CD8-positive, alpha-beta memory T cell (primary cell): ENCODE results near the gene OSBPL10. TPM values are rescaled to one million over a fixed set of nuclear protein-coding genes. Genes with fewer than 3 reads are reported as not detected.
"Not testable (repeated sequence)": the region's sequence is repeated elsewhere in the genome, so short reads cannot be mapped to it uniquely, and the experiment has no call there.

Experiments used
- CTCF ChIA-PET: fragments of 350-600 bp; sonication (Branson Sonifier 250); formaldehyde crosslinking; loops from one replicate; lab custom pipeline; 2021; ENCODE audit warnings: antibody characterized with exemption; lab: Charles Lee
- POLR2A ChIA-PET: fragments of 350-600 bp; sonication (Branson Sonifier 250); formaldehyde crosslinking; loops from one replicate; lab custom pipeline; 2021; ENCODE audit warnings: antibody characterized with exemption; lab: Charles Lee
- DNase-seq, 5 donors: peaks; one replicate each; pipeline versions ENCODE4 v3.0.0 to v3.0.0-alpha.2; 2020 to 2022; ENCODE audit warnings: mixed read lengths in 1 of 5
- H3K27ac ChIP-seq: one replicate; pipeline ENCODE4 v1.7.0; 2013; ENCODE audit warnings: low read depth, mild to moderate bottlenecking, low read length, moderate library complexity
- H3K27me3 ChIP-seq: 2 replicates; pipeline ENCODE4 v1.7.0; 2013; ENCODE audit warnings: low read length, mild to moderate bottlenecking; ENCODE audit not compliant: insufficient read depth, poor library complexity, severe bottlenecking
- H3K36me3 ChIP-seq: 2 replicates; pipeline ENCODE4 v1.7.0; 2013; ENCODE audit warnings: mild to moderate bottlenecking, low read length, moderate library complexity; ENCODE audit not compliant: insufficient read depth
- H3K4me1 ChIP-seq: 2 replicates; pipeline ENCODE4 v1.7.0; 2013; ENCODE audit warnings: mild to moderate bottlenecking, low read length, moderate library complexity; ENCODE audit not compliant: insufficient read depth
- H3K4me3 ChIP-seq: 2 replicates; pipeline ENCODE4 v1.7.0; 2013; ENCODE audit warnings: mild to moderate bottlenecking, low read length
- H3K9me3 ChIP-seq: 2 replicates; pipeline ENCODE4 v1.7.0; 2013; ENCODE audit warnings: mild to moderate bottlenecking, low read length
- H3K27ac Mint-ChIP-seq, 8 donors: one replicate each; pipeline ENCODE4 v1.8.0; 2020 to 2021; ENCODE audit warnings: mixed read lengths in 8 of 8, mild to moderate bottlenecking in 6 of 8, inconsistent platforms in 3 of 8, moderate library complexity in 3 of 8
- H3K27me3 Mint-ChIP-seq, 2 donors: one replicate each; pipeline ENCODE4 v1.8.0; 2020 to 2021; ENCODE audit warnings: mixed read lengths in 2 of 2, mild to moderate bottlenecking in 1 of 2, moderate library complexity in 1 of 2
- H3K36me3 Mint-ChIP-seq, 3 donors: one replicate each; pipeline ENCODE4 v1.8.0; 2020 to 2021; ENCODE audit warnings: mixed read lengths in 3 of 3, inconsistent platforms in 1 of 3, mild to moderate bottlenecking in 1 of 3
- H3K4me1 Mint-ChIP-seq, 3 donors: one replicate each; pipeline ENCODE4 v1.8.0; 2020 to 2021; ENCODE audit warnings: mixed read lengths in 3 of 3, inconsistent platforms in 1 of 3, mild to moderate bottlenecking in 1 of 3
- H3K4me3 Mint-ChIP-seq, 7 donors: one replicate each; pipeline ENCODE4 v1.8.0; 2020 to 2021; ENCODE audit warnings: mixed read lengths in 7 of 7, mild to moderate bottlenecking in 6 of 7, moderate library complexity in 4 of 7, inconsistent platforms in 2 of 7
- H3K9me3 Mint-ChIP-seq, 5 donors: one replicate each; pipeline ENCODE4 v1.8.0; 2020 to 2022; ENCODE audit warnings: mixed read lengths in 5 of 5, mild to moderate bottlenecking in 3 of 5, moderate library complexity in 2 of 5, inconsistent platforms in 1 of 5
- polyA plus RNA-seq: library from polyadenylated mRNA; unstranded; fragments of 300-500 nt; fragmentation: Illumina TruSeq; gene quantifications from one replicate; pipeline ENCODE4 v1.2.3, GENCODE V29; 2021
- total RNA-seq, 2 experiments: library from RNA; stranded (reverse); gene quantifications; one replicate each; pipeline ENCODE4 v1.2.3, GENCODE V29; 2021

OSBPL10 gene
- total and polyA plus RNA-seq, 3 experiments from 2014 or later, result 0.12 to 3.0 (median 2.6) TPM

- H3K4me1 ChIP-seq, H3K9me3 Mint-ChIP-seq, H3K4me3 ChIP-seq, H3K9me3 ChIP-seq, H3K27ac ChIP-seq, H3K36me3 ChIP-seq, H3K4me3 Mint-ChIP-seq, H3K4me1 Mint-ChIP-seq, DNase-seq, POLR2A ChIA-PET, H3K36me3 Mint-ChIP-seq, CTCF ChIA-PET, H3K27me3 ChIP-seq, H3K27ac Mint-ChIP-seq: not testable (repeated sequence)
- H3K27me3 Mint-ChIP-seq, result peaks cover 10 to 45% of the 10 kb centered on the region in 2 donors
Measured at GRCh38 chr3:31782306-31782705, 198.8 kb downstream of the OSBPL10 start.

DNA sequence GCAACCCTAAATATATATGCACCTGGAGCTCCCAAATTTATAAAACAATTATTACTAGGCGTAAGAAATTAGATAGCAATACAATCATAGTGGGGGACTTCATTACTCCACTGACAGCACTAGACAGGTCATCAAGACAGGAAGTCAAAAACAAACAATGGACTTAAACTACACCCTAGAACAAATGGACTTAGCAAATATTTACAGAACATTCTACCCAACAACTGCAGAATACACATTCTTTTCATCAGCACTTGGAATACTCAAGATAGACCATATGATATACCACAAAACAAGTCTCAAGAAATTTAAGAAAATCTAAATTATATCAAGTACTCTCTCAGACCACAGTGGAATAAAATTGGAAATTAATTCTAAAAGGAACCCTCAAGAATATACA is 201.5 kb downstream of the OSBPL10 start:
- H3K4me3 Mint-ChIP-seq, result no peak overlapping the region
- Histone ChIP-seq H3K9me3 (no peaks in the 10 kb centered on the region), H3K27me3 (no peaks in the 10 kb centered on the region), H3K27ac (no peak overlapping the region), H3K4me3 (no peak overlapping the region), H3K4me1 (no peaks in the 10 kb centered on the region), H3K36me3 (no peaks in the 10 kb centered on the region)
- no peak overlapping the region for H3K27ac Mint-ChIP-seq
- H3K36me3 Mint-ChIP-seq, result no peaks in the 10 kb centered on the region
- CTCF ChIA-PET, result no interaction called here
- peaks cover 15 to 58% of the 10 kb centered on the region in 2 donors for H3K27me3 Mint-ChIP-seq
- peaks cover 0 to 6% (median 3%) of the 10 kb centered on the region in 5 donors for H3K9me3 Mint-ChIP-seq
- DNase-seq, result no peak
- H3K4me1 Mint-ChIP-seq, result no peaks in the 10 kb centered on the region
- POLR2A ChIA-PET, result no interaction called here

DNA sequence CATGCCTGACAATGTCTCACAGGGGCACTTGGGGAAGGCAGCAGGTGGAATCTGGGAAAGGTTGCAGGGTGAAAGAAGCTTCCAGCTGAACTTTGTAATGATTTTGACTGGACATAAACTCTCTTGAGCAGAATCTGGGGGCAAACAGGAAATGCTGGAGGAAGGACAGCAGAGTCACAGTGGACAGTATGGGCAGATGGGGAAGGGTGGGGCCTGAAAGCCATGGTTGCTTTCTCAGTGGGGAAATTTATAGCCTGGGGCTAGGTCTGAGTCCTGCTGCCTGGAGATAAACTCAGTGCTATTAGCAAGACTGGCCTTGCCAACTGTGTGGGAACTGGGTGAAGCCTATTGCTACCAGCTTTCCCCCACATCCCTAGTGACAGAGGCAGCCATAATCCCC is 203.2 kb downstream of the OSBPL10 start:
- H3K27me3 ChIP-seq, result no peaks in the 10 kb centered on the region
- H3K4me3 ChIP-seq, result no peak overlapping the region
- DNase-seq, result no peak
- peaks cover 0 to 6% (median 4%) of the 10 kb centered on the region in 5 donors for H3K9me3 Mint-ChIP-seq
- no peaks in the 10 kb centered on the region for H3K36me3 ChIP-seq
- H3K27ac ChIP-seq, result no peak overlapping the region
- H3K4me1 Mint-ChIP-seq, result no peaks in the 10 kb centered on the region
- no peaks in the 10 kb centered on the region for H3K4me1 ChIP-seq
- CTCF ChIA-PET, result interaction anchor here (1.3 kb wide), 1 partner anchor 9 kb away, joined by 3 read pairs; no protein-coding TSS in a partner anchor
- POLR2A ChIA-PET, result no interaction called here
- no peaks in the 10 kb centered on the region for H3K36me3 Mint-ChIP-seq
- peaks cover 19 to 66% of the 10 kb centered on the region in 2 donors for H3K27me3 Mint-ChIP-seq
- H3K4me3 Mint-ChIP-seq, result no peak overlapping the region
- peak overlapping the region in 1 of 8 donors; percentile 17 for H3K27ac Mint-ChIP-seq
- H3K9me3 ChIP-seq, result no peaks in the 10 kb centered on the region

DNA sequence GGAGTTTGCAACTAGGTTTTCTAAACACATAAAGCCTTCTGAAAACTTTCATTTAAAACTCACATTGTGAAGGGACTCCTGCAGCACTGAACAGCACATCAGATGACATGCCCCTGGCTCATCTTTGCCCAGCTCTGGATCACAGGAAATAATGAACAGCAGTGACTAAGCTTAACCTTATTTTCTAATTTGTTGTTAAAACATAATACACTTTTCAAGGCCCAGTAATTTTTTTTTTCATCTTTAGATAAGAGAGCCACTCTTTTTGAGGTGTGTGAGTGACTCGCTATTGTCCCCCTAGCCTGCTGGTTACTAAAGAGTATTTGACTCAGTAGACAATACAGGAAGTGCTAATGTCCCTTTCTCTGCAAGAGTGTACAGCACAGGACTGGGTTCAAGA is 204.0 kb downstream of the OSBPL10 start:
- ChIA-PET CTCF (interaction anchor here (1.3 kb wide), 1 partner anchor 8 kb away, joined by 3 read pairs; no protein-coding TSS in a partner anchor), POLR2A (no interaction called here)
- no peak for DNase-seq
- no peak overlapping the region for H3K4me3 Mint-ChIP-seq
- H3K9me3 Mint-ChIP-seq, result peaks cover 0 to 6% (median 4%) of the 10 kb centered on the region in 5 donors
- peaks cover 18 to 62% of the 10 kb centered on the region in 2 donors for H3K27me3 Mint-ChIP-seq
- no peaks in the 10 kb centered on the region for H3K36me3 ChIP-seq
- H3K27ac Mint-ChIP-seq, result no peak overlapping the region
- no peak overlapping the region for H3K4me3 ChIP-seq
- no peaks in the 10 kb centered on the region for H3K27me3 ChIP-seq
- H3K4me1 Mint-ChIP-seq, result no peaks in the 10 kb centered on the region
- H3K27ac ChIP-seq, result no peak overlapping the region
- no peaks in the 10 kb centered on the region for H3K9me3 ChIP-seq
- H3K4me1 ChIP-seq, result no peaks in the 10 kb centered on the region
- no peaks in the 10 kb centered on the region for H3K36me3 Mint-ChIP-seq

DNA sequence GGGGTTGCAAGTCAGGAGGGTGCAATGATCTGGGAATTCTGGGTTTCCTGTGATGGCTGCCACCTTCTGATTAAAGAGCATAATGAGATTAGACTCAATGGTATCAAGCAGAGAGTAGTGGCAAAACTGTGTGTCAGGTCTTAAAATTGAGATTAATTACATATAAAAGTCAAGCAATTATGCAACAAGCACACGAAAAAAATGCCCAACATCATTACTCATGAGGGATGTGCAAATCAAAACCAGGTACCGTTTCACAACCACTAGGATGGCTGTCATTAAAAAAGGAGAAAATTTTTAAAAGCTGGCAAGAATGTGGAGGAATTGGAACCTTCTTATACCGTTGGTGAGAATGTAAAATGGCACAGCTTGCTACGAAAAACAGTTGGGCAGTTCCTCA is 205.0 kb downstream of the OSBPL10 start:
- no peaks in the 10 kb centered on the region for H3K9me3 ChIP-seq
- Mint-ChIP-seq H3K4me1 (no peaks in the 10 kb centered on the region), H3K27ac (no peak overlapping the region), H3K9me3 (peaks cover 0 to 6% (median 4%) of the 10 kb centered on the region in 5 donors), H3K36me3 (no peaks in the 10 kb centered on the region), H3K4me3 (no peak overlapping the region), H3K27me3 (peaks cover 17 to 56% of the 10 kb centered on the region in 2 donors)
- no peak for DNase-seq
- no peak overlapping the region for H3K4me3 ChIP-seq
- H3K27ac ChIP-seq, result no peak overlapping the region
- no peaks in the 10 kb centered on the region for H3K36me3 ChIP-seq
- H3K27me3 ChIP-seq, result no peaks in the 10 kb centered on the region
- POLR2A ChIA-PET, result no interaction called here
- CTCF ChIA-PET, result no interaction called here
- no peaks in the 10 kb centered on the region for H3K4me1 ChIP-seq

GRCh38 chr3:31775383-31775782 is 205.7 kb downstream of the OSBPL10 start:
- no peaks in the 10 kb centered on the region for H3K36me3 ChIP-seq
- Mint-ChIP-seq H3K4me1 (no peaks in the 10 kb centered on the region), H3K27ac (no peak overlapping the region), H3K9me3 (peaks cover 0 to 6% (median 4%) of the 10 kb centered on the region in 5 donors), H3K27me3 (peaks cover 13 to 50% of the 10 kb centered on the region in 2 donors), H3K4me3 (no peak overlapping the region), H3K36me3 (no peaks in the 10 kb centered on the region)
- no peaks in the 10 kb centered on the region for H3K4me1 ChIP-seq
- POLR2A ChIA-PET, result no interaction called here
- H3K27ac ChIP-seq, result no peak overlapping the region
- no peaks in the 10 kb centered on the region for H3K27me3 ChIP-seq
- no peaks in the 10 kb centered on the region for H3K9me3 ChIP-seq
- CTCF ChIA-PET, result no interaction called here
- DNase-seq, result no peak
- H3K4me3 ChIP-seq, result no peak overlapping the region

GRCh38 chr3:31772758-31773473 is 208.1 kb downstream of the OSBPL10 start:
- Histone ChIP-seq H3K27ac (no peak overlapping the region), H3K4me3 (no peak overlapping the region), H3K27me3 (no peaks in the 10 kb centered on the region), H3K9me3 (no peaks in the 10 kb centered on the region), H3K4me1 (no peaks in the 10 kb centered on the region), H3K36me3 (no peaks in the 10 kb centered on the region)
- peaks cover 0 to 2% (median 0%) of the 10 kb centered on the region in 3 donors for H3K4me1 Mint-ChIP-seq
- DNase-seq, result no peak
- peaks cover 10 to 35% of the 10 kb centered on the region in 2 donors for H3K27me3 Mint-ChIP-seq
- H3K36me3 Mint-ChIP-seq, result no peaks in the 10 kb centered on the region
- POLR2A ChIA-PET, result no interaction called here
- no peak overlapping the region for H3K27ac Mint-ChIP-seq
- CTCF ChIA-PET, result no interaction called here
- peaks cover 0 to 4% (median 0%) of the 10 kb centered on the region in 5 donors for H3K9me3 Mint-ChIP-seq
- H3K4me3 Mint-ChIP-seq, result no peak overlapping the region

GRCh38 chr3:31772272-31772671 is 208.8 kb downstream of the OSBPL10 start:
- Histone ChIP-seq H3K27ac (no peak overlapping the region), H3K4me1 (no peaks in the 10 kb centered on the region), H3K9me3 (no peaks in the 10 kb centered on the region), H3K27me3 (no peaks in the 10 kb centered on the region), H3K4me3 (no peak overlapping the region), H3K36me3 (no peaks in the 10 kb centered on the region)
- no peak for DNase-seq
- ChIA-PET POLR2A (no interaction called here), CTCF (no interaction called here)
- H3K4me3 Mint-ChIP-seq, result no peak overlapping the region
- no peak overlapping the region for H3K27ac Mint-ChIP-seq
- H3K9me3 Mint-ChIP-seq, result peaks cover 0 to 2% (median 0%) of the 10 kb centered on the region in 5 donors
- H3K4me1 Mint-ChIP-seq, result peaks cover 0 to 2% (median 0%) of the 10 kb centered on the region in 3 donors
- peaks cover 10 to 30% of the 10 kb centered on the region in 2 donors for H3K27me3 Mint-ChIP-seq
- no peaks in the 10 kb centered on the region for H3K36me3 Mint-ChIP-seq
